Amniotic stem cell (primary cell): ENCODE results near the gene SASH1.

ENCODE experiments used
- DNase-seq: peaks from one replicate; lab custom pipeline; 2025; lab: John Stamatoyannopoulos, UW

SASH1 gene

GRCh38 chr6:148459238-148459637, 116.6 kb downstream of the SASH1 start:
- DNase-seq = no peak

- no peak for DNase-seq
Observed at GRCh38 chr6:148460876-148461646, 118.4 kb downstream of the SASH1 start.

GRCh38 chr6:148461986-148462577, 119.4 kb downstream of the SASH1 start:
- no peak for DNase-seq

GRCh38 chr6:148463671-148464070, 121.0 kb downstream of the SASH1 start:
- no peak for DNase-seq

GRCh38 chr6:148464319-148465010, 121.8 kb downstream of the SASH1 start:
- peak; percentile 27 for DNase-seq

GRCh38 chr6:148465011-148465335, 122.3 kb downstream of the SASH1 start:
- DNase-seq = no peak

- DNase-seq = no peak
Observed at GRCh38 chr6:148465670-148466069, 123.0 kb downstream of the SASH1 start.

- DNase-seq = no peak
Observed at GRCh38 chr6:148466158-148466557, 123.5 kb downstream of the SASH1 start.

- no peak for DNase-seq
Observed at GRCh38 chr6:148467926-148468325, 125.3 kb downstream of the SASH1 start.

- no peak for DNase-seq
Observed at GRCh38 chr6:148470156-148470555, 127.5 kb downstream of the SASH1 start.

GRCh38 chr6:148470606-148471465, 128.2 kb downstream of the SASH1 start:
- DNase-seq = no peak

- DNase-seq = no peak
Observed at GRCh38 chr6:148471624-148472159, 129.1 kb downstream of the SASH1 start.

GRCh38 chr6:148472171-148473105, 129.8 kb downstream of the SASH1 start:
- DNase-seq = no peak

GRCh38 chr6:148479497-148479896, 136.9 kb downstream of the SASH1 start:
- DNase-seq = no peak

- no peak for DNase-seq
Observed at GRCh38 chr6:148487461-148487860, 144.8 kb downstream of the SASH1 start.

- DNase-seq = no peak
Observed at GRCh38 chr6:148491638-148492251, 149.1 kb downstream of the SASH1 start.

- DNase-seq = no peak
Observed at GRCh38 chr6:148492654-148493290, 150.1 kb downstream of the SASH1 start.

GRCh38 chr6:148493424-148493823, 150.8 kb downstream of the SASH1 start:
- DNase-seq = no peak

- DNase-seq = no peak
Observed at GRCh38 chr6:148494226-148494625, 151.6 kb downstream of the SASH1 start.

- no peak for DNase-seq
Observed at GRCh38 chr6:148495029-148495428, 152.4 kb downstream of the SASH1 start.
